Germinal center (tissue), 1 donor: Measurements from ENCODE around the gene CACNG7.

Experiments
- DNase-seq: peaks from one replicate; pipeline ENCODE4 v3.0.0; 2012; ENCODE audit warnings: mixed read lengths, low spot score

The CACNG7 gene

GRCh38 chr19:53879140-53880081 lies 29.7 kb upstream of the CACNG7 start:
- peak; percentile 79 for DNase-seq

DNA sequence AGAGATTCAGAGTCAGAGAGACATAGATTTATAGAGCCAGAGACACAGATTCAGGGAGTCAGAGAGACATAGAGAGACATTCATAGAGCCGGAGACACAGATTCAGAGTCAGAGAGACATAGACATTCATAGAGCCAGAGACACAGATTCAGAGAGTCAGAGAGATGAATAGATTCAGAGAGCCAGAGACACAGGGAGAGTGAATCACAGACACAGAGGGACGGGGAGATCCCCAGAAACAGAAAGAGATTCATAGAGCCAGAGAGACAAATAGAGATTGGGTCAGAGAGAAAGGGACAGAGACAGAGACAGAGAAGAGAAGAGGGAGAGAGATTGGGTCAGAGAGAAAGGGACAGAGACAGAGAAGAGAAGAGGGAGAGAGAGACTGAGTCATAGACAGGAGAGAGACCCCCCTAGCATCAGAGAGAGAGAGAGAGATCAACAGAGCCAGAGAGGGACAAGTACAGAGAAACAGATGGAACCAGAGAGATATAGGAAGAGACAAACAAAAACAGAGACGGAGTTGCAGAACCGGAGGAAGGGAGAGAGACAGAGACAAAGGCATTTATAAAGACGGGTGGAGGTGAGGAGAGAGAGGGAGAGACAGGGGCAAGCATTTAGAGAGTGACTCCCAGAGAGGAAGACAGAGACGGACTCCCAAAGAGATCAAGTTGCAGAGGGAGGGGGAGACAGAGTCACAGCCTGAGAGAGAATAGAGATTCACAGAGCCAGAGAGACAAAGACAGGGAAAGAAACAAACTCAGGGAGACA lies 28.2 kb upstream of the CACNG7 start:
- DNase-seq: no peak

- DNase-seq: peak; percentile 42
Measured at GRCh38 chr19:53881482-53882390, 27.3 kb upstream of the CACNG7 start, which contains the start of gene PRKCG. Gene PRKCG (plus strand): TSS chr19:53882197. CDS start chr19:53882495, 298 bp downstream.

GRCh38 chr19:53882391-53883050 lies 26.6 kb upstream of the CACNG7 start:
- DNase-seq: no peak

GRCh38 chr19:53883231-53883661 lies 25.8 kb upstream of the CACNG7 start:
- DNase-seq: no peak

DNA sequence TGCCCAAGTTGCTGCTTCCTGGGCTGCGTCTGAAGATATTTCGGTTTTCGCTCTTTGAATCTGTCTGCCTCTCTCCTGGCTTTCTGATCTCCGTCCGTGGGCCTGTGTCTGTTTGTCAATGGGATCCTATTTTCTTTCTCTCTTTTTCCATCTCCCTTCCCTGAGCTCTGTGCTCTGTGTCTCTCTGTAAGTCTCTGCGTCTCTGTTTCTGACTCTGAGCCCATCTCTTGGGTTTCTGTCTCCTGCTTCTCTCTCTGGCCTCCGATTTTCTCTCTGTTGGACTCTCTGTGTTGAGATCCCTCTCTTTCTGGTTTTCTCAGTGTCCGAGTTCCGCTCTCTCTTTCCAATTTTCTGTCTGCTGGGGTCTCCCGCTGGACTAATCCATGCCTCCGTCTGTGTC lies 25.3 kb upstream of the CACNG7 start:
- DNase-seq: no peak

DNA sequence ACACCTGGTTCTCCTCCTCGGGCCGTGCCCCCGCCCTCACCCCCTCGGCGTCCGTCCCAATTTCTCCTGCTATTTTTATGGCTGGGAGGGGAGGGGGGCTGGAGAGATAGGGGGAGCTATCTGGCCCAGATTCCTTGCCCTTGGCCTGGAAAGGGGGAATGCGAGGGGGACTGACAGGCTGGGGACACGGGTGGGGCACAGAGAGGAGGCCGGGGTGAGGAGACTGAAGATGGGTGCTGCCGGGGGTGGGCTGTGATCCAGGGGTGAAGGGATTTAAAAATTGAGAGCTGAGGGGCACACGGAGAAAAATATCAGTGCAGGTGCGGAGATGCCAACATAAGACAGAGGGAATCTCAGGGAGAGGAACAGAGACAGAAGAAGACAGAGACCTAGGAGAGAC lies 24.8 kb upstream of the CACNG7 start:
- DNase-seq: no peak

GRCh38 chr19:53885036-53885435 lies 24.0 kb upstream of the CACNG7 start:
- DNase-seq: no peak

- DNase-seq: no peak
Measured at GRCh38 chr19:53892301-53892980, 16.6 kb upstream of the CACNG7 start.

- no peak for DNase-seq
Measured at GRCh38 chr19:53892981-53893325, 16.1 kb upstream of the CACNG7 start.

DNA sequence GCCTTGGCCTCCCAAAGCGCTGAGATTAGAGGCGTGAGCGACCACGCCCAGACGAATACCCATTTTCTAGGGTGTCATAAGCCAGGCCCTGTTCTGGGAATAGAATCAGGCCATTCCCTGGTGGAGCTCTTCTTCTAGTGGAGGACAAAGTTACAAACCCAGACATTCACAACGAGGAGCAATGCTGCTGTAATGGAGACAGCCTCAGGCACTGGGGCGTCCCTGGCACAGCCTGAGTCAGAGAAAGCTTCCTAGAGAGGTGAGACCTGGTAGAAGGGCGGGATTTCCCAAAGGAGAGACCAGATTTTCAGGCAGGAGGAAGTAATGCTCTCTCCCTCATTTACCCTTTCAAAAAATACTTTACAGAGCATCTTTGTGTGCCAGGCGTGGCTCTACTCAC lies 14.4 kb upstream of the CACNG7 start:
- DNase-seq: no peak

- no peak for DNase-seq
Measured at GRCh38 chr19:53896682-53897081, 12.4 kb upstream of the CACNG7 start.

- DNase-seq: no peak
Measured at GRCh38 chr19:53897459-53897858, 11.6 kb upstream of the CACNG7 start.

- DNase-seq: no peak
Measured at GRCh38 chr19:53898166-53898565, 10.9 kb upstream of the CACNG7 start.

GRCh38 chr19:53898636-53899341 lies 10.3 kb upstream of the CACNG7 start:
- no peak for DNase-seq

DNA sequence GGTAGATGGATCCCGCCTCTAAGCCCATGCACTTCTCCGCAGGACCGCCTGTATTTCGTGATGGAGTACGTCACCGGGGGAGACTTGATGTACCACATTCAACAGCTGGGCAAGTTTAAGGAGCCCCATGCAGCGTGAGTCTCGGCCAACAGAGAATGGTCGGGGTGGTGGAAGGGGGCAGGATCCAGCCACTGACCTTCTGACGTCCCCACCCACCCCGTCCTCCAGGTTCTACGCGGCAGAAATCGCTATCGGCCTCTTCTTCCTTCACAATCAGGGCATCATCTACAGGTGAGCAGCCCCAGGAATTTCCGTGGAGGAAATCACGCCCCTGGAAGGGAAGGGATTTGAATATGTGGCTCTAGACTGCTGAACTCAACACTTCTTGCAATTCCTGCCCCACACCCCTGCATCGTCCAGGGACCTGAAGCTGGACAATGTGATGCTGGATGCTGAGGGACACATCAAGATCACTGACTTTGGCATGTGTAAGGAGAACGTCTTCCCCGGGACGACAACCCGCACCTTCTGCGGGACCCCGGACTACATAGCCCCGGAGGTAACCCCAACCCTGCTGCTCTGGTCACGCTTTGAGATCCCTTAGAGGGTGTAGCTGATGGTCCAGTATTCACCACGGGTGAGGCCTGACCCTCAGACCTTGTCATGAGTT lies 8.8 kb upstream of the CACNG7 start:
- DNase-seq: no peak

DNA sequence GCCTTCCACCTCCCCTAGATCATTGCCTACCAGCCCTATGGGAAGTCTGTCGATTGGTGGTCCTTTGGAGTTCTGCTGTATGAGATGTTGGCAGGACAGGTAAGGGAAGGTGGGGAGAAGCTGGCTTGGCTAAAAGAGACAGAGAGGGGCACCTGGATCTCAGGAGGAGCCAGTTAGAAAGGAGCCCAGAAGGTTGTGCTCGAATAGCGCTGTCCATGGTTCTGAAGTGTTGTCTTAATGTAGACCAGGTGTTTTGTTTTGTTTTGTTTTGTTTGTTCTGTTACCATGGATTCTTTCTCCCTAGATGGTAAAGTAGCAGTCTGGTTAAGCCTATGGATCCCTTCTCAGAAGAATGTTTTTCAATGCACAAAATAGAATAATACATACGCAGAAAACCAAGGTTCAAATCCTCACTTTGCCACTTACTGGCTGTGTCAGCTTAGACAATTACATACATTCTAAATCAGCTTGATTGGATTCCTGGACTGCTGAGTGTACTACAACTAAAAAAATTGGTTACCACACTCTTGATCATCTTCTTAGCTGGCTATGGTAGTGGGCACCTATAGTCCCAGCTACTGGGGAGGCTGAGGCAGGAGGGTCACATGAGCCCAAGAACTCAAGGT lies 5.9 kb upstream of the CACNG7 start:
- DNase-seq: no peak

DNA sequence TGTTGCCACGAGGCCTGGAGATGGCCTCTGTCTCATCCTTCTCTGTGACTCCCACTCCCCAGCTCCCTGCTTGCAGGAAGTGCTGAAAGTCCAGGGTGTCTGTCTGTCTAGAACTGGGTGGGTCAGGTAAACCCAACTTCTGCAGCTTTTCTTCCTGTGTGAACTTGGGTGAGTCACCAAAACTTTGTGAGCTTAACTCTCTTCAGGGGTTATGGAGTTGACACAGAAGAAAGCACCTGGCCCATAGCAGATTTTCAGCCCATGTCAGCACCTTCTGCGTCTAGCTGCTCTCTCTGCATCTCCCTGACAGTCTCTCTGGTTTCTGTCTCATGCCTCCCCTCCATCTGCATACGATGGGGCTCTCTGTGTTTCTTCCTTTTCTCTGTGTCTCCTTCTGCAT lies 4.2 kb upstream of the CACNG7 start:
- no peak for DNase-seq

GRCh38 chr19:53905787-53906186 lies 3.3 kb upstream of the CACNG7 start:
- DNase-seq: no peak
